Vagina (tissue), 2 donors: ENCODE results near the gene TPP1.

Experiments
- POLR2A ChIP-seq, 2 donors: fragments of 450-650 bp; IDR thresholded peaks; one replicate each; pipeline ENCODE4 v1.6.1; 2017; ENCODE audit warnings: antibody characterized with exemption in 2 of 2, mild to moderate bottlenecking in 2 of 2, moderate library complexity in 2 of 2
- POLR2AphosphoS5 ChIP-seq, 2 donors: sonication (generic); formaldehyde crosslinking; IDR thresholded peaks; one replicate each; pipeline ENCODE4 v1.9.0; 2017; ENCODE audit warnings: antibody characterized with exemption in 2 of 2, mild to moderate bottlenecking in 2 of 2, low read depth in 1 of 2; ENCODE audit not compliant: insufficient read depth in 1 of 2
- TF ChIP-seq, protein P1 (sequence below), 3 experiments: fragments of 450-650 bp in 2 of 3; fragments of 200-600 bp in 1 of 3; sonication (generic) in 1 of 3; IDR thresholded peaks; one replicate each; pipeline ENCODE4 v1.5.1; 2017 to 2019; ENCODE audit warnings: antibody characterized with exemption in 3 of 3, mild to moderate bottlenecking in 2 of 3, moderate library complexity in 2 of 3

DNA sequence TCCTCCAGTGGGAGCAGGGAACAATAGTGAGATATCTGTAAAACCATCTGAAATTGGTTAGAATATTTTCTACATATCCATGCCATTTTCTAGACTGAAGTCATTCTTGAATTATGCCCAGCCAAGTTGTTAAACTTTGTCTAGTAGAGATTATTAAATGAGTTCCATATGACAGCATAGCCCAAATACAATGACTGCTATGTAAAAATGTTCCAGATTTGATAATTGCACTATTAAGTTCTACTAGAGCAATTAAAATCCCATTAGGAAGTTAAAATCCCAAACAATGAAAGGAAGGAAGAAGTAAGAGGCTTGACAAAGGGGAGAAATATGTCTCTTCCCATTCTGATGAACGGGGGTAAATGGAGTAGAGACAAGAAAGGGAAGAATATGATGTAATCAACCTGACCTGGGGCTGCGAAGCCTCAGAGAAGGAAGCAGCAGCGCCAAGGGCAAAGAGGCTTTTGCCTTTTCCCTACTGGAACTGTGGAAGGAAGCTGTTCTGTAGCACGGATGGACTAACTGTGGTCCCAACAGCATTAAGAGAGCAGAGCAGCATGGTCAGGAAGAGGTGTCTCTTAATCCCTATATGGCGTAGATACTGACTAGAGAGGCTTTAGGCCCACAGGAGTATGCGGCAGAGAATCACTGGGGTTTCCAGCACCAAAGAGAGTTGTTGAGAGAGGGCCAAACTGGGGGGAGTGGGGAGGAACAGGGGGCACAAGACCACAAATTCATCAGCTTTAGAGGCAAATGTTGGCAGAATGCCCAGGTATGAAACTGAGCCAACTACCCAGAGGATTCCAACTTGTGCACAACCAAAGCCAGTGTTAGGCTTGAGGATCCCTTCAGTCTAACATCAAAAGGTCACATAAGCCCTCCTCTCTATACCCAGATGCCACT, 42.5 kb downstream of the TPP1 start:
- TF ChIP-seq, protein P1, sequence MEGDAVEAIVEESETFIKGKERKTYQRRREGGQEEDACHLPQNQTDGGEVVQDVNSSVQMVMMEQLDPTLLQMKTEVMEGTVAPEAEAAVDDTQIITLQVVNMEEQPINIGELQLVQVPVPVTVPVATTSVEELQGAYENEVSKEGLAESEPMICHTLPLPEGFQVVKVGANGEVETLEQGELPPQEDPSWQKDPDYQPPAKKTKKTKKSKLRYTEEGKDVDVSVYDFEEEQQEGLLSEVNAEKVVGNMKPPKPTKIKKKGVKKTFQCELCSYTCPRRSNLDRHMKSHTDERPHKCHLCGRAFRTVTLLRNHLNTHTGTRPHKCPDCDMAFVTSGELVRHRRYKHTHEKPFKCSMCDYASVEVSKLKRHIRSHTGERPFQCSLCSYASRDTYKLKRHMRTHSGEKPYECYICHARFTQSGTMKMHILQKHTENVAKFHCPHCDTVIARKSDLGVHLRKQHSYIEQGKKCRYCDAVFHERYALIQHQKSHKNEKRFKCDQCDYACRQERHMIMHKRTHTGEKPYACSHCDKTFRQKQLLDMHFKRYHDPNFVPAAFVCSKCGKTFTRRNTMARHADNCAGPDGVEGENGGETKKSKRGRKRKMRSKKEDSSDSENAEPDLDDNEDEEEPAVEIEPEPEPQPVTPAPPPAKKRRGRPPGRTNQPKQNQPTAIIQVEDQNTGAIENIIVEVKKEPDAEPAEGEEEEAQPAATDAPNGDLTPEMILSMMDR (IDR thresholded peaks at IDR 0.05): no peak
- TF ChIP-seq POLR2AphosphoS5 (IDR thresholded peaks at IDR 0.05; ENCODE audit: insufficient read depth in 1 of 2, low read depth in 1 of 2): no peak
- no peak for TF ChIP-seq POLR2A (IDR thresholded peaks at IDR 0.05)
